NT2/D1 (cell line): Measurements from ENCODE around the gene PTPRG.

Source experiments
- SUZ12 ChIP-seq: IDR thresholded peaks from 2 replicates; pipeline ENCODE4 v1.6.1; 2011; ENCODE audit not compliant: insufficient read length, insufficient read depth; ENCODE audit errors: extremely low read depth
- YY1 ChIP-seq: IDR thresholded peaks from 2 replicates; pipeline ENCODE4 v1.6.1; 2011; ENCODE audit not compliant: insufficient read length, insufficient read depth
- ZNF274 ChIP-seq: IDR thresholded peaks from 2 replicates; pipeline ENCODE4 v1.6.1; 2011; ENCODE audit warnings: mild to moderate bottlenecking, low read depth, low read length

- TF ChIP-seq SUZ12 = no peak
- no peak for TF ChIP-seq ZNF274
- TF ChIP-seq YY1 = no peak
Observed at GRCh38 chr3:62211675-62212429, 650.5 kb downstream of the PTPRG start.
